ENCODE measurements around the gene KRT3.
"Not testable (repeated sequence)": the region's sequence is repeated elsewhere in the genome, so short reads cannot be mapped to it uniquely, and the experiment has no call there.

The KRT3 gene

GRCh38 chr12:52756281-52756960 is 39.5 kb downstream of the KRT3 start:
- no peak for TF ChIP-seq CTCF (IDR thresholded peaks at IDR 0.05; ENCODE audit: low read depth, low read length)
- no peak overlapping the region for H3K4me3 ChIP-seq (ENCODE audit: low read depth, low read length)

GRCh38 chr12:52755533-52755932 is 40.4 kb downstream of the KRT3 start:
- H3K4me3 ChIP-seq (ENCODE audit: low read depth, low read length), result no peak overlapping the region
- TF ChIP-seq CTCF (IDR thresholded peaks at IDR 0.05; ENCODE audit: low read depth, low read length), result no peak

- no peak for TF ChIP-seq CTCF (IDR thresholded peaks at IDR 0.05; ENCODE audit: low read depth, low read length)
- H3K4me3 ChIP-seq (ENCODE audit: low read depth, low read length), result no peak overlapping the region
Observed at GRCh38 chr12:52754135-52754534, 41.8 kb downstream of the KRT3 start.

GRCh38 chr12:52753283-52753682 is 42.6 kb downstream of the KRT3 start:
- no peak overlapping the region for H3K4me3 ChIP-seq (ENCODE audit: low read depth, low read length)
- no peak for TF ChIP-seq CTCF (IDR thresholded peaks at IDR 0.05; ENCODE audit: low read depth, low read length)

- TF ChIP-seq CTCF (IDR thresholded peaks at IDR 0.05; ENCODE audit: low read depth, low read length), result no peak
- H3K4me3 ChIP-seq (ENCODE audit: low read depth, low read length), result no peak overlapping the region
Observed at GRCh38 chr12:52752516-52752915, 43.4 kb downstream of the KRT3 start.

- no peak overlapping the region for H3K4me3 ChIP-seq (ENCODE audit: low read depth, low read length)
- TF ChIP-seq CTCF (IDR thresholded peaks at IDR 0.05; ENCODE audit: low read depth, low read length), result no peak
Observed at GRCh38 chr12:52751795-52752194, 44.1 kb downstream of the KRT3 start.

- not testable (repeated sequence) for H3K4me3 ChIP-seq (ENCODE audit: low read depth, low read length)
Observed at GRCh38 chr12:52750532-52750931, 45.4 kb downstream of the KRT3 start.

GRCh38 chr12:52749827-52750226 is 46.1 kb downstream of the KRT3 start:
- H3K4me3 ChIP-seq (ENCODE audit: low read depth, low read length), result no peak overlapping the region
- no peak for TF ChIP-seq CTCF (IDR thresholded peaks at IDR 0.05; ENCODE audit: low read depth, low read length)

Measured in WI38 (cell line).